NT2/D1 (cell line): Measurements from ENCODE around the gene OSBPL3.

ENCODE experiments used
- YY1 ChIP-seq: IDR thresholded peaks from 2 replicates; pipeline ENCODE4 v1.6.1; 2011; ENCODE audit not compliant: insufficient read length, insufficient read depth
- ZNF274 ChIP-seq: IDR thresholded peaks from 2 replicates; pipeline ENCODE4 v1.6.1; 2011; ENCODE audit warnings: mild to moderate bottlenecking, low read depth, low read length

DNA sequence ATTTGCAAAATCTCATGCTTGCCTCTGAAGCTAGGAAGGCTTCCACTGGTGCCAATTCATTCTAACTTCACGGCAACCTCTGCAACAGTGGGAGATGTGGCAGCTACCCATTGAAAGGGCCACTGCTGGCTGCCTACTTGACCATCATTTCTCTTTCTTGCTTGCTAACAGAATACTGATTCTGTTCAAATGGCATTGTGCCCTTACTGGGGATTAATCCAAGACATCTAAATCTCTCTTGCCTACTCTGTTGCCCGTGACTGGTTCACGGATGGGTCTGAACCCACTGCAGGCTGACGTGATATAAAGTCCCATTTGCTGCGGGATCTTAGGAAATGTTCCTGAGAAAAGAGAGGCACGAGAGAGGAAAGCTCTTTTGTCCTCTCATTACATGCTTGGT lies 171.5 kb downstream of the OSBPL3 start:
- TF ChIP-seq YY1 (no peak), ZNF274 (no peak)
